GM12873 (cell line): ENCODE measurements around the gene ALDH3B1.

Source experiments
- TF ChIP-seq, protein P1 (sequence below): IDR thresholded peaks from 2 replicates; pipeline ENCODE4 v1.5.1; 2012; ENCODE audit warnings: low read depth, mild to moderate bottlenecking, moderate library complexity, low read length, control low read depth; ENCODE audit not compliant: insufficient read depth; ENCODE audit errors: missing control alignments

The ALDH3B1 gene

DNA sequence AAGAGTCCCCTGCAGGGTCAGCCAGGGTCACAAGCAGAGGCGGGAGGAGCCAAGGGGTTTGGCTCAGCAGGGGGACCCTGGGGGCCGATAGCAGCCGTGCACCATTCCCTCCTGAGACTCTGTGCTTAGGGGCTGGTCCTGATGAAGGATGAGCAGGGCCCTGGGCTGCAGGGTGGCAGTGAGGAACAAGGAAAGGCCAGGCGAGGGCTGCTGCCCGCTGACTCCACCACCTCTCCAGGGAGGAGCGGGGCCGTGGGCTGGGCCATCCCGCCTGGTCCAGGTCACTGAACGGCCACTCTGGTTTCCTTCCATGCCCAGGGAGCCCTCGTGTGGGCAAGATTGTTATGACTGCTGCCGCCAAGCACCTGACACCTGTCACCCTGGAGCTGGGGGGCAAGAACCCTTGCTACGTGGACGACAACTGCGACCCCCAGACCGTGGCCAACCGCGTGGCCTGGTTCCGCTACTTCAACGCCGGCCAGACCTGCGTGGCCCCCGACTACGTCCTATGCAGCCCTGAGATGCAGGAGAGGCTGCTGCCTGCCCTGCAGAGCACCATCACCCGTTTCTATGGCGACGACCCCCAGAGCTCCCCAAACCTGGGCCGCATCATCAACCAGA lies 11.2 kb downstream of the ALDH3B1 start:
- TF ChIP-seq, protein P1, sequence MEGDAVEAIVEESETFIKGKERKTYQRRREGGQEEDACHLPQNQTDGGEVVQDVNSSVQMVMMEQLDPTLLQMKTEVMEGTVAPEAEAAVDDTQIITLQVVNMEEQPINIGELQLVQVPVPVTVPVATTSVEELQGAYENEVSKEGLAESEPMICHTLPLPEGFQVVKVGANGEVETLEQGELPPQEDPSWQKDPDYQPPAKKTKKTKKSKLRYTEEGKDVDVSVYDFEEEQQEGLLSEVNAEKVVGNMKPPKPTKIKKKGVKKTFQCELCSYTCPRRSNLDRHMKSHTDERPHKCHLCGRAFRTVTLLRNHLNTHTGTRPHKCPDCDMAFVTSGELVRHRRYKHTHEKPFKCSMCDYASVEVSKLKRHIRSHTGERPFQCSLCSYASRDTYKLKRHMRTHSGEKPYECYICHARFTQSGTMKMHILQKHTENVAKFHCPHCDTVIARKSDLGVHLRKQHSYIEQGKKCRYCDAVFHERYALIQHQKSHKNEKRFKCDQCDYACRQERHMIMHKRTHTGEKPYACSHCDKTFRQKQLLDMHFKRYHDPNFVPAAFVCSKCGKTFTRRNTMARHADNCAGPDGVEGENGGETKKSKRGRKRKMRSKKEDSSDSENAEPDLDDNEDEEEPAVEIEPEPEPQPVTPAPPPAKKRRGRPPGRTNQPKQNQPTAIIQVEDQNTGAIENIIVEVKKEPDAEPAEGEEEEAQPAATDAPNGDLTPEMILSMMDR: peak; percentile 32

DNA sequence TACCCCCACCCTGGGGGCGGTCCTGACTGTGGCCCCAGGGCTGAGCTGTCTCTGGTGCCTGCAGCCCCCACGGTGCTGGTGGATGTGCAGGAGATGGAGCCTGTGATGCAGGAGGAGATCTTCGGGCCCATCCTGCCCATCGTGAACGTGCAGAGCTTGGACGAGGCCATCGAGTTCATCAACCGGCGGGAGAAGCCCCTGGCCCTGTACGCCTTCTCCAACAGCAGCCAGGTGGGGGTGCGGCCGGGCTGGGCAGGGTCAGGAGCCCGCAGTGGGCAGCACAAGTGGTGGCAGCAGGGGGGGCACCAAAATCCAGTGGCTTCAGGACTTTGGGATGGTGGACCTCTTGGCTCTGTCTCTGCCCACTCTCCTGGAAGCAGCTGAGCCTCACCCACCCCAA lies 12.4 kb downstream of the ALDH3B1 start:
- TF ChIP-seq, protein P1: no peak

- TF ChIP-seq, protein P1: no peak
These were observed 14.4 kb downstream of the ALDH3B1 start for GRCh38 chr11:68024508-68024907.

GRCh38 chr11:68025047-68025446 lies 14.9 kb downstream of the ALDH3B1 start:
- TF ChIP-seq, protein P1: peak; percentile 47

DNA sequence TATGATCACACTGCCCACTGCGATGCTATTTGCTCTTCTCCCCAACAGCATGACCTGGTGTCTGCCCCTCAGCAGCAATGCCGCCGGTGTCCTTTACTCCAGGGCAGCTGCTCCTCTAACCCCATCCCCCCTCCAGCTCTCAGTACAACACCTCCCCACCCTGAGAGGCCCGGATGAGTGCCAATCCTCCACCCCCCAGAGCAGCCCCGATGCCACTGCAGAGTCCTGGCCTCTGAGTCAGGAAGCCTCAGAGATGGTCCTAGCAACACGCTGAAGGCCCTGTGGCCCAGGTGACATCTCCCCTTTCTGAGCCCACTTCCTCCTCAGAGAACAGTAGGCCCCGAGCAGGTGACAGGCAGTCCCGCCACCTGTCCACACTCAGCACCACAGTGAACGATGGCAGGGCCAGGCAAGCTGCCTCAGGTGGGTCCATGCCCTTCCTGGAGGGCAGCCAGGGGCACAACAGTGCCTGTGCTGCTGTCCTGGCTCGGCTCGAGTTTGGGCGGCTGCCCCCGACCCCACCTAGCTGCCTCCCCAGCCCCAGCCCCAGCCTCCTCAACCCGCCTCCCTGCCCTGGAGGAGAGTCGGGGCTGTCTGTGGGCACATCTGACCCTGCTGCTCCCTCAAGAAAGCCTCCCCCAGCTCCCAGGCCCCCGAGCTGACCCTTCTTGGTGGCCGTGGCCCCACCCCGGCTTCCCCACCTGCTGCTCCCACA lies 16.4 kb downstream of the ALDH3B1 start:
- TF ChIP-seq, protein P1: no peak

GRCh38 chr11:68027667-68028066 lies 17.5 kb downstream of the ALDH3B1 start:
- TF ChIP-seq, protein P1: no peak

GRCh38 chr11:68028802-68029545 lies 18.8 kb downstream of the ALDH3B1 start:
- TF ChIP-seq, protein P1: no peak
